ENCODE results near the gene PAK4.

- TF ChIP-seq SIN3A (IDR thresholded peaks at IDR 0.05; ENCODE audit: borderline replicate concordance, insufficient read depth, low read length) (no peak), TAF1 (IDR thresholded peaks at IDR 0.05; ENCODE audit: borderline replicate concordance, insufficient read depth, low read length) (no peak)
Measured at GRCh38 chr19:39122934-39123731, 2.5 kb upstream of the PAK4 start.
